HCT116 (cell line): Measurements from ENCODE around the gene LRRC61. TPM values are rescaled to one million over a fixed set of nuclear protein-coding genes. Genes with fewer than 3 reads are reported as not detected.
"Not testable (repeated sequence)": the region's sequence is repeated elsewhere in the genome, so short reads cannot be mapped to it uniquely, and the experiment has no call there.

ENCODE experiments used
- ATAC-seq: fragments of 200-7000 bp; cut with Tn5 transposase; 2 replicates; pipeline ENCODE4 v1.9.1; 2020; ENCODE audit warnings: mild to moderate bottlenecking, moderate library complexity
- BruUV-seq: library from RNA; stranded (reverse); fragments of 400-500 nt; replicated peaks from 2 replicates; lab custom pipeline; 2021; lab: Mats Ljungman, UMichigan
- CTCF ChIA-PET: fragments of 300-600 bp; sonication (Branson Sonifier 250); formaldehyde crosslinking; loops from one replicate; lab custom pipeline; 2021; ENCODE audit warnings: antibody characterized with exemption; lab: Charles Lee
- POLR2A ChIA-PET: fragments of 300-600, 350-600 bp; sonication (Branson Sonifier 250); formaldehyde crosslinking; loops from one replicate; lab custom pipeline; 2021; ENCODE audit warnings: antibody characterized with exemption; lab: Charles Lee
- RAD21 ChIA-PET, 2 experiments: fragments of 300-600 bp; sonication (Branson Sonifier 250); formaldehyde crosslinking; loops; one replicate each; lab custom pipeline; 2023; ENCODE audit warnings: low total read pairs in 2 of 2; ENCODE audit not compliant: uncharacterized antibody in 2 of 2, unreplicated experiment in 2 of 2, low non-redundant PET in 1 of 2; lab: Charles Lee
- DNase-seq: peaks from one replicate; pipeline ENCODE4 v3.0.0-alpha.2; 2010; ENCODE audit warnings: low read depth, low spot score
- H2AFZ ChIP-seq: fragments of 200-600 bp; shearing (Covaris generic), sonication (generic); 2 replicates; pipeline ENCODE4 v1.6.1; 2017; ENCODE audit warnings: low read depth, mixed run types, mixed read lengths, antibody characterized with exemption, low read length; ENCODE audit not compliant: poor library complexity, severe bottlenecking
- H3K27ac ChIP-seq: 2 replicates; pipeline ENCODE4 v1.5.1; 2012; ENCODE audit warnings: low read depth, low read length
- H3K27me3 ChIP-seq: fragments of 200-600 bp; sonication (generic); 2 replicates; pipeline ENCODE4 v1.6.1; 2016; ENCODE audit warnings: mixed run types, low read length, mixed read lengths; ENCODE audit not compliant: insufficient read depth
- H3K36me3 ChIP-seq, 2 experiments: fragments of 200-500 bp in 1 of 2; fragments of 200-600 bp in 1 of 2; sonication (Bioruptor generic) in 1 of 2; sonication (generic) in 1 of 2; 2 replicates each; pipeline versions ENCODE4 v1.5.1 to v1.6.1; 2014 to 2016; ENCODE audit warnings: low read length in 2 of 2, inconsistent platforms in 1 of 2, mixed read lengths in 1 of 2, mixed run types in 1 of 2; ENCODE audit not compliant: insufficient read depth in 2 of 2, control insufficient read depth in 1 of 2
- H3K4me1 ChIP-seq, 2 experiments: fragments of 200-600 bp in 1 of 2; sonication (generic) in 1 of 2; 2 replicates each; pipeline versions ENCODE4 v1.5.1 to v1.6.1; 2012 to 2017; ENCODE audit warnings: low read length in 2 of 2, inconsistent platforms in 1 of 2, mild to moderate bottlenecking in 1 of 2, mixed read lengths in 1 of 2, mixed run types in 1 of 2, moderate library complexity in 1 of 2; ENCODE audit not compliant: insufficient read depth in 2 of 2, control insufficient read depth in 1 of 2
- H3K4me2 ChIP-seq: fragments of 200-600 bp; sonication (generic); 2 replicates; pipeline ENCODE4 v1.6.1; 2017; ENCODE audit warnings: mixed run types, low read length, mixed read lengths
- H3K4me3 ChIP-seq, 2 experiments: fragments of 200-600 bp in 1 of 2; sonication (generic) in 1 of 2; replicated peaks in 1 of 2; 2 replicates each; pipeline ENCODE4 v1.5.1; 2011 to 2016; ENCODE audit warnings: low read length in 2 of 2, control low read depth in 1 of 2, low read depth in 1 of 2, mild to moderate bottlenecking in 1 of 2, mixed read lengths in 1 of 2, mixed run types in 1 of 2
- H3K79me2 ChIP-seq: fragments of 200-600 bp; sonication (generic); 2 replicates; pipeline ENCODE4 v1.6.1; 2017; ENCODE audit warnings: mild to moderate bottlenecking, mixed run types, low read length, moderate library complexity, mixed read lengths; ENCODE audit not compliant: insufficient read depth
- H3K9ac ChIP-seq: fragments of 200-600 bp; sonication (generic); 2 replicates; pipeline ENCODE4 v1.6.1; 2016; ENCODE audit warnings: low read length, mixed read lengths
- H3K9me2 ChIP-seq: fragments of 200-600 bp; sonication (generic), shearing (Covaris generic); 2 replicates; pipeline ENCODE4 v1.6.1; 2017; ENCODE audit warnings: mixed run types, mild to moderate bottlenecking, moderate library complexity; ENCODE audit not compliant: insufficient read depth
- H3K9me3 ChIP-seq, 2 experiments: fragments of 200-500 bp in 1 of 2; fragments of 200-600 bp in 1 of 2; sonication (Bioruptor generic) in 1 of 2; sonication (generic) in 1 of 2; 2 replicates each; pipeline ENCODE4 v1.6.1; 2014 to 2017; ENCODE audit warnings: low read length in 2 of 2, mixed read lengths in 2 of 2, inconsistent platforms in 1 of 2, low read depth in 1 of 2, mild to moderate bottlenecking in 1 of 2, mixed run types in 1 of 2, moderate library complexity in 1 of 2; ENCODE audit not compliant: control insufficient read depth in 1 of 2, insufficient read depth in 1 of 2
- H4K20me1 ChIP-seq: fragments of 200-600 bp; sonication (generic), shearing (Covaris generic); 2 replicates; pipeline ENCODE4 v1.6.1; 2017; ENCODE audit warnings: mixed run types, mild to moderate bottlenecking, moderate library complexity; ENCODE audit not compliant: insufficient read depth
- CTCF ChIP-seq, 3 experiments: fragments of 200-600 bp in 1 of 3; sonication (generic) in 1 of 3; IDR thresholded peaks in 2 of 3; conservative IDR thresholded peaks in 1 of 3; 2 replicates each; pipeline ENCODE4 v1.5.1; 2012 to 2017; ENCODE audit warnings: low read depth in 2 of 3, low read length in 2 of 3, antibody characterized with exemption in 1 of 3, borderline replicate concordance in 1 of 3, control low read depth in 1 of 3, mild to moderate bottlenecking in 1 of 3, mixed read lengths in 1 of 3, mixed run types in 1 of 3, moderate library complexity in 1 of 3; ENCODE audit not compliant: insufficient read depth in 1 of 3
- RAD21 ChIP-seq: IDR thresholded peaks from 2 replicates; pipeline ENCODE4 v1.6.1; 2012; ENCODE audit warnings: low read depth, mild to moderate bottlenecking
- intact Hi-C: fragments of 100-400 bp; cut with micrococcal nuclease; formaldehyde crosslinking; loops from 2 replicates; pipeline ENCODE4 v1.10.0; 2022
- total RNA-seq: library from RNA; stranded (reverse); gene quantifications from one replicate; pipeline ENCODE4 v1.2.1, GENCODE V29; 2021; ENCODE audit not compliant: unreplicated experiment

The LRRC61 gene
- total RNA-seq, 1 experiment from 2014 or later, result 12.0 TPM

- BruUV-seq, H3K4me1 ChIP-seq, DNase-seq, H3K9me3 ChIP-seq, H3K9me2 ChIP-seq, intact Hi-C loops, H2AFZ ChIP-seq, H3K27ac ChIP-seq, POLR2A ChIA-PET, H3K4me2 ChIP-seq, RAD21 ChIA-PET, H3K36me3 ChIP-seq, H3K79me2 ChIP-seq, CTCF ChIA-PET, H3K27me3 ChIP-seq, H4K20me1 ChIP-seq, H3K4me3 ChIP-seq, H3K9ac ChIP-seq: not testable (repeated sequence)
- peak; percentile 80 for ATAC-seq
Measured at GRCh38 chr7:150283608-150284007, 39.5 kb upstream of the LRRC61 start.

GRCh38 chr7:150285849-150286754 is 37.1 kb upstream of the LRRC61 start:
- RAD21 ChIA-PET, H2AFZ ChIP-seq, H3K9me2 ChIP-seq, H3K4me3 ChIP-seq, H4K20me1 ChIP-seq, POLR2A ChIA-PET, H3K4me2 ChIP-seq, DNase-seq, H3K36me3 ChIP-seq, H3K27me3 ChIP-seq, H3K9me3 ChIP-seq, BruUV-seq, H3K27ac ChIP-seq, H3K9ac ChIP-seq, H3K4me1 ChIP-seq, H3K79me2 ChIP-seq: not testable (repeated sequence)
- peak; percentile 87 for ATAC-seq
- CTCF ChIA-PET, result interaction anchor here (0.8 to 1.2 kb wide), 3 partner anchors 135 to 593 kb away, joined by 3 to 5 read pairs (median 4); no protein-coding TSS in a partner anchor
- intact Hi-C loops, result loop anchor here (1.0 to 5.0 kb wide), 3 partner anchors 135 to 591 kb away; no protein-coding TSS in a partner anchor
- TF ChIP-seq RAD21, result peak; percentile 67
- peak; percentile 51 to 60 (median 52); a peak in 5 of 6 replicates for TF ChIP-seq CTCF (IDR thresholded peaks at IDR 0.05 in 2 of 3, conservative IDR thresholded peaks at IDR 0.05 in 1 of 3; ENCODE audit: borderline replicate concordance in 1 of 3, insufficient read depth in 1 of 3, low read depth in 2 of 3, low read length in 2 of 3)

- ATAC-seq, H3K79me2 ChIP-seq, RAD21 ChIA-PET, H3K9me2 ChIP-seq, H3K27me3 ChIP-seq, H3K27ac ChIP-seq, BruUV-seq, H4K20me1 ChIP-seq, H3K4me2 ChIP-seq, CTCF ChIA-PET, H3K9ac ChIP-seq, H3K36me3 ChIP-seq, H3K4me3 ChIP-seq, POLR2A ChIA-PET, H3K9me3 ChIP-seq, DNase-seq, H2AFZ ChIP-seq, H3K4me1 ChIP-seq: not testable (repeated sequence)
- intact Hi-C loops, result loop anchor here (2.0 to 5.0 kb wide), 2 partner anchors 469 to 589 kb away; no protein-coding TSS in a partner anchor
Measured at GRCh38 chr7:150287815-150288214, 35.3 kb upstream of the LRRC61 start.
